Nephron (organoid): Measurements from ENCODE around the gene CA9.

Experiments used
- H3K27ac Mint-ChIP-seq, 3 experiments: 2 replicates each; pipeline ENCODE4 v1.8.0; 2020; ENCODE audit warnings: mixed read lengths in 3 of 3, mild to moderate bottlenecking in 2 of 3, moderate library complexity in 1 of 3
- H3K27me3 Mint-ChIP-seq: 2 replicates; pipeline ENCODE4 v1.8.0; 2021; ENCODE audit warnings: low read depth, mild to moderate bottlenecking, moderate library complexity, mixed read lengths
- H3K36me3 Mint-ChIP-seq: 2 replicates; pipeline ENCODE4 v1.8.0; 2020; ENCODE audit warnings: low read depth, mixed read lengths
- H3K4me1 Mint-ChIP-seq: 2 replicates; pipeline ENCODE4 v1.8.0; 2020; ENCODE audit warnings: mixed read lengths
- H3K4me3 Mint-ChIP-seq, 3 experiments: 2 replicates each; pipeline ENCODE4 v1.8.0; 2020; ENCODE audit warnings: mild to moderate bottlenecking in 3 of 3, mixed read lengths in 3 of 3, moderate library complexity in 2 of 3
- H3K9me3 Mint-ChIP-seq: 2 replicates; pipeline ENCODE4 v1.8.0; 2020; ENCODE audit warnings: mixed read lengths
- TF ChIP-seq, protein P1 (sequence below), 3 experiments: fragments of 200-600 bp; sonication (generic); IDR thresholded peaks; one replicate each; pipeline ENCODE4 v1.5.0; 2021; ENCODE audit warnings: antibody characterized with exemption in 3 of 3; ENCODE audit not compliant: unreplicated experiment in 3 of 3

CA9 gene

DNA sequence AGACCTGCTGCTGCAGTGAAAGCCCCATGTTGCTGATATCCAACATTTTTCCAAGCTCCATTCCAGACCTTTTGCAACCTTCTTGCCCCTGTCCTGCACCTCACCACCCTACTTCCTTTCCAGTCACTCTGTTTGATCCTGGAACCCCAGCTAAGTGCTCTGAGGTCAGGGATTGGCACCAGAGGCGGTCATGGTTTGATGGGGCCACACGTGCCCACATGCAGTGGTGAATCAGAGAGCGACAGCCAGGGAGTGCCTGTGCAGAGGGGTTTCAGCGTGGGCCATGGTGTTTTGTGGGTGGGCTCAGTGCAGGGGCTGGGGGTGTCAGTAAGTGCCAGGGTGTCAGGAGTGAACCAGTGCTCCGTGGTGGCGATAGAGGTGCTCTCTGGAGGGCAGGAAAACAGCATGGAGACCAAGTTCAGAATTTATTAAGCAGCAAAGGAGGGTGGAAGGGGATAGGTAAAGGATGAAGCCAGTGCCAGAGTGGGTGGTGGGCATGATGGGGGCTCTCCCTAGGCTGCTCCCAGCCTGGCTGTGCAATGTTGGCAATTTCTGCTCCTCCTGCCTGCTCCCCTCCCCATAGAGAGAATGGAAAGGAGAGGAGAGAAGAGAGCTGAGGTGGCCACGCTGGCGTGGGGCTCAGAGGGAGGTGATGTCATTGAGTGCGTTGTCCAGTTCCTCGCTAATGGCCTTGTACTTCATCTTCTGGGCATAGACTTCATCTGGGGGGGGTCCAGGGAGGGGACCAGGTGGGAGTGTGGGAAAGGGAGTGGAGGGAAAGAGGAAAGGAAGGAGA is 9.0 kb downstream of the CA9 start:
- H3K27ac Mint-ChIP-seq, result peak overlapping the region in 2 of 3 experiments; percentile 17 to 40
- H3K27me3 Mint-ChIP-seq, result peaks cover 3% of the 10 kb centered on the region
- peaks cover 53% of the 10 kb centered on the region for H3K4me1 Mint-ChIP-seq
- no peaks in the 10 kb centered on the region for H3K9me3 Mint-ChIP-seq
- TF ChIP-seq, protein P1, sequence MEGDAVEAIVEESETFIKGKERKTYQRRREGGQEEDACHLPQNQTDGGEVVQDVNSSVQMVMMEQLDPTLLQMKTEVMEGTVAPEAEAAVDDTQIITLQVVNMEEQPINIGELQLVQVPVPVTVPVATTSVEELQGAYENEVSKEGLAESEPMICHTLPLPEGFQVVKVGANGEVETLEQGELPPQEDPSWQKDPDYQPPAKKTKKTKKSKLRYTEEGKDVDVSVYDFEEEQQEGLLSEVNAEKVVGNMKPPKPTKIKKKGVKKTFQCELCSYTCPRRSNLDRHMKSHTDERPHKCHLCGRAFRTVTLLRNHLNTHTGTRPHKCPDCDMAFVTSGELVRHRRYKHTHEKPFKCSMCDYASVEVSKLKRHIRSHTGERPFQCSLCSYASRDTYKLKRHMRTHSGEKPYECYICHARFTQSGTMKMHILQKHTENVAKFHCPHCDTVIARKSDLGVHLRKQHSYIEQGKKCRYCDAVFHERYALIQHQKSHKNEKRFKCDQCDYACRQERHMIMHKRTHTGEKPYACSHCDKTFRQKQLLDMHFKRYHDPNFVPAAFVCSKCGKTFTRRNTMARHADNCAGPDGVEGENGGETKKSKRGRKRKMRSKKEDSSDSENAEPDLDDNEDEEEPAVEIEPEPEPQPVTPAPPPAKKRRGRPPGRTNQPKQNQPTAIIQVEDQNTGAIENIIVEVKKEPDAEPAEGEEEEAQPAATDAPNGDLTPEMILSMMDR (IDR thresholded peaks at IDR 0.05; ENCODE audit: unreplicated experiment in 3 of 3), result no peak
- H3K4me3 Mint-ChIP-seq, result no peak overlapping the region
- H3K36me3 Mint-ChIP-seq, result peaks cover 43% of the 10 kb centered on the region

DNA sequence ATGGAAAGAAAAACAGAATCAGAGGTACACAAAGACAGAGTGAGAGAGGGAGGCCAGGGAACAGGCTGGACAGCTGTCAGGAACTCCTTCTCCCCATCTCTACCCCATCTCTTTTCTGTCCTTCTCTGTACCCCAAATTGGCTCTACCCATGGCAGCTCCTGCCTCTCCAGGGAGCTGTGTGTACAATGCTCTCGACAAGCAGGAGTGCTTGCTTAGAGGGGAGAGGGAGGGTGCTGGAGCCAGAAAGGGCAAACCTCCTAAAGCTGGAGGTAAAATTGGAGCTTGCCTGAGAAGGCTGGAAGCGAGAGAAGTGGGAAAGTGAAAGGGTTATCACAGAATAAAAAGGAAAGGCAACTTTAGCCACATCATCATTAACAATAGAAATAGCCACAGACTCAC is 9.6 kb downstream of the CA9 start:
- H3K9me3 Mint-ChIP-seq, result no peaks in the 10 kb centered on the region
- H3K27me3 Mint-ChIP-seq, result peaks cover 3% of the 10 kb centered on the region

DNA sequence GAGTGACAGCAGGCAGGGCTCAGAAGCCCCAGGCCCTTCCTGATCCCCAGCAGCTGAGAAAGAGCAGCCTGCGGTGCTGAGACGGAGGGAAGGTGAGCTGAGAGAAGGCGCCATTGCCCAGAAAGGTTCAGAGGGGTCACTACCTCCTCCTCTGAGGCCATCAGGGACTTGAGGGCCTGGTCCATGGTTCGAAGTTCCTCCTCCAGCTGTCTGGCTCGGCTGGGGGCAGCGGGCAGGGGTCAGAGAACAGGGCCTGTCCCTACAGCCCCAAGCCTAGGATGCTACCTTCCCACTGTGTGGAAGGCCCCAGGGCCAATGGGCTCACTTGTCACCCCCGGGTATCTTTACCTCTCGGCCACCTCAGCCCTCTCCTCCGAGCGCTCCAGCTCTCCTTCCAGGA is 11.2 kb downstream of the CA9 start:
- Mint-ChIP-seq H3K27me3 (peaks cover 3% of the 10 kb centered on the region), H3K9me3 (no peaks in the 10 kb centered on the region), H3K27ac (no peak overlapping the region), H3K4me3 (peak overlapping the region in 1 of 3 experiments; percentile 42), H3K36me3 (peaks cover 43% of the 10 kb centered on the region), H3K4me1 (peaks cover 61% of the 10 kb centered on the region)
- TF ChIP-seq, protein P1 (IDR thresholded peaks at IDR 0.05; ENCODE audit: unreplicated experiment in 3 of 3), result no peak

More for the DNA sequence above, 9.6 kb downstream of the CA9 start:
- TF ChIP-seq, protein P1 (IDR thresholded peaks at IDR 0.05; ENCODE audit: unreplicated experiment in 3 of 3), result no peak
- Mint-ChIP-seq H3K4me3 (peak overlapping the region in 1 of 3 experiments; percentile 60), H3K36me3 (peaks cover 43% of the 10 kb centered on the region), H3K27ac (peak overlapping the region in 2 of 3 experiments; percentile 17 to 52), H3K4me1 (peaks cover 53% of the 10 kb centered on the region)

DNA sequence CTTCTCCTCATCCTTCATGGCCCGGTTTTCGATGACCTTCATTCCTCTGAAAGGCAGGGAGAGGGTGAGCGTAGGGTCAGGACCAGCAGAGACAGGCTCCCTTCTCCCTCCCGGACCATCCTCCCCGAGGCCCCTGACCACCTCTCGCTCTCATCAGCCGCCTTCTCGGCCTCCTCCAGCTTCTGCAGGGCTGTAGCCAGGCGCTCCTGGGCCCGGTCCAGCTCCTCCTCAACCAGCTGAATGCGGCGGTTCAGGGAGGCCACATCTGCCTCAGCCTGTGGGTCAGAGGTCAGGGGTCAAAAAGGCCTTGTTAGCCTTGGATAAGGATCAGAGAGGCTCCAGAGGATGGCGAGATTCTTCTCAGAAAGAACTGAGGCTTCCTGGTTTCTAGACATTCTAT is 11.8 kb downstream of the CA9 start:
- H3K27me3 Mint-ChIP-seq, result peaks cover 3% of the 10 kb centered on the region
- no peaks in the 10 kb centered on the region for H3K9me3 Mint-ChIP-seq
- H3K4me3 Mint-ChIP-seq, result peak overlapping the region in 1 of 3 experiments; percentile 42
- no peak overlapping the region for H3K27ac Mint-ChIP-seq
- TF ChIP-seq, protein P1 (IDR thresholded peaks at IDR 0.05; ENCODE audit: unreplicated experiment in 3 of 3), result no peak
- peaks cover 43% of the 10 kb centered on the region for H3K36me3 Mint-ChIP-seq
- peaks cover 61% of the 10 kb centered on the region for H3K4me1 Mint-ChIP-seq

DNA sequence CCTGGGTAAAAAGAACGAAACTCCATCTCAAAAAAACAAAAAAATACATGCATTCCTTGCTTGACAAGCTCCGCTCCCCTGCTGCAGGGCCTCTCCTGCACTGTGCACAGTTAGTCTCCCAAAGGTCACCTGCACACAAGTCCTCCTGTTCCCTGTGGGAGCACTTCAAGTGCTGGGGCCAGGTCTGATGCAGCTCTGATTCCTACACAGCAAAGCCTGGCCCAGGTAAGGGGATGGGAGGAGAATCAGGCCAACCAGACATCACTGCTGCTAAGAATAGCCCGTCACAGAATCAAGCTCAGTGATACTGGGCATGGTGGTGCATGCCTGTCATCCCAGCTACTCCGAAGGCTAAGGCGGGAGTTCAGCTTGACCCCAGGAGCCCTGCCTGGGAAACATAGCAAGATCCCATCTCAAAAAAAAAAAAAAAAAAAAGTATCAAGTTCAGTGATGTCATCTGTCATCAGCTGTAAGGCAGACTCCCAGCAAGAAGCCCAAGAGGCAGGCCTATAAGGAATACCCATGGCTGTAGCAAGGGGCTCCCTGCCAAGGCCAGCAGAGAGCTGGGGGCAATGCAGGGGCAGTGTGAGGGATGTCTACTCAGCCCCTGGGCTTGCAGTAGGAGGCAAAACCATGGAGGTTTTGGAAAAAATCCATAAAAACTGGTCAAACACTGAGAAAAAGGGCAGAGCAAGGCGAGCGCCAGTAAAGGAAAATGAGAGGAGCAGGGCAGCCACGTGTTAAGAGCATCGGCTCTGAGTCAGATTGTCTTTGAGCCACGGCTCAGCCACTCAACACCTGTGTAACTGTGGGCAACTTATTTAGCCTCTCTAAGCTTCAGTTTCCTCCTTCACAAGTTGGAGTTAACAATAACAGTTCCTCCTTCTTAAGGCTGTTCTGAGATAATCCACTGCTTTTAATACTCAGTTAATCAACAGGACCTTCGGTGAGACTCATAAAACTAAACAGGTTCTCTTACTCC is 12.8 kb downstream of the CA9 start:
- peaks cover 60% of the 10 kb centered on the region for H3K4me1 Mint-ChIP-seq
- TF ChIP-seq, protein P1 (IDR thresholded peaks at IDR 0.05; ENCODE audit: unreplicated experiment in 3 of 3), result no peak
- peak overlapping the region; percentile 69 to 100 (median 95) for H3K4me3 Mint-ChIP-seq
- H3K27ac Mint-ChIP-seq, result peak overlapping the region; percentile 65 to 76 (median 69)
- peaks cover 3% of the 10 kb centered on the region for H3K27me3 Mint-ChIP-seq
- H3K9me3 Mint-ChIP-seq, result no peaks in the 10 kb centered on the region
- peaks cover 43% of the 10 kb centered on the region for H3K36me3 Mint-ChIP-seq
